OCI-M2 (cell line): ENCODE data around the gene MNX1.
A peak's percentile ranks its signal among the peaks of the same experiment; 100 is the strongest.

Experiments
- DNase-seq: peaks from one replicate; lab custom pipeline; 2025; ENCODE audit not compliant: unreplicated experiment; lab: John Stamatoyannopoulos, UW

The MNX1 gene

DNA sequence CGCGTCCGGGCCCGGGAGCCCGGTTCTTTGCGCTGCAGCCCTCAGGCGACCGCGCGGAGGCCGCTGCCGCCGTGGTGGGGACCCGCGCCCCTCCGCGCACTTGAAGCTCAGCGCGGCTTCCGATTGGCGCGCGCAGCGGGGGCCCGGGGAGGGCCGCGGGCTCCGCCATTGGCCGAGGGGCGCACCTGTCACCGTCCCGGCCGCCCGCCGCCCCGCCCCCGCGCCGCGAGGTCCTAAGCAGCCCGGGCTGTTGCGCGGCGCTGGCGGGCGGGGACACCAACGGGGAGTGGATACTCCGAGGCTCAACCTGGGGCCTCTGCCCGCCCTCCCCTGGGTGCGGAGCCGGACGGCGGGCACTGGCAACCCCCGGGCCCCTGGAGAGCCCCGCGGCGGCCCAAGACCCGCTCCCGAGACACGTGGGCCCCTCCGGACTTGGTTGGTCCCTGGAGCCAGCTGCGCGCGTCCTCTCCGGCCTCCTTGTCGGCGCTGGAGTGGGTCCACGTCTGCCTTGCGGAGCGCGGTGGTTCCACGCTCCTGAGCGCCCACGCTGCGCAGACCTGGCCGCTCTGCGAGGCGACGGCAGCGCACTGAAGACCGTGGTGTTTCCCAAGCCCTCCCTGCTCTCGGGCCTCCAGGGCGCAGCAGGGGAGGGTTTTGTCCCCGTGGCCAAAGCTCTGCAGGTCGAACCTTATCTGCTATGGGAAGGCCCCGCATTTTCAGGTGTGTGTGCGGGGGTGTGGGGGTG, at the start of gene MNX1:
Gene MNX1 (minus strand): TSS at position 76 of the 745 bp plus-strand sequence. CDS start 313 bp downstream, outside the sequence.
- peak; percentile 41 for DNase-seq

DNA sequence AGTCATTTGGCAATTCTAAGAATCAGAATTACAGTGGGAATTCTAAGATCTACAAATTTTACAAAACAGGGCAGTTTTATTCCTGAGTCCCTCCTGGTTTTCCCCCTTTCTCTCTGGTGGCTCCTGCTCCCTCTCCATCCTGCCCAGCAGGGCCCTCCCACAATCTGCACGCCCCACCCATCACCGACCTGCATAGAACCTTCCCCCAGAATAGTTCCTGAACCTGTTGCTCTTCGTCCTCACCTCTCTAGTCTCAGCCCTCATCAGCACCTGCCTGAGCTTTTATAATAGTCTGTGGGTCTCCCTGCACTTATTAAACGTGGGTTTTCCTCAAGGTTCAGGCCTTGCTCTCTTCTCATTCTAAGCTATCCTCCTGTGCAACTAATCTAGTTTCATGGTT, 49.1 kb upstream of the MNX1 start:
- no peak for DNase-seq

DNA sequence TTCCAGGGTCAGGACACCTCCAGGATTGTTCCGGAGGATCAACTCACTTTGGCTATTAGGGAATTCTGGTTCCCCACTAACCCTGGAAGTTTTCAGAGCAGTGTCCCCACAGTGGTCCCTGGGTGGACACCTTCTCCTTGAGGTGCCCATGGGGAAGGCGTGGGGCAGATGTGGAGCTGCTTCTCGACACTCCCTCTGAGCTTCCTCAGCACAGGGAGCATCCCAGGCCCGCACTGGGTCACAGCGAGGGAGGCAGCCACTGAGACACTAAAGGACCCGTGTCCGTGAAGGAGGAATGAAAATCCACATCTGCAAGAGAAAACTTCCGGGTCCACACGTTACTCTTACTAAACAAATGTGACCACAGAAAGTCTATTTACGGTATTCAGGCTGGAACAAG, 48.2 kb upstream of the MNX1 start:
- no peak for DNase-seq

DNA sequence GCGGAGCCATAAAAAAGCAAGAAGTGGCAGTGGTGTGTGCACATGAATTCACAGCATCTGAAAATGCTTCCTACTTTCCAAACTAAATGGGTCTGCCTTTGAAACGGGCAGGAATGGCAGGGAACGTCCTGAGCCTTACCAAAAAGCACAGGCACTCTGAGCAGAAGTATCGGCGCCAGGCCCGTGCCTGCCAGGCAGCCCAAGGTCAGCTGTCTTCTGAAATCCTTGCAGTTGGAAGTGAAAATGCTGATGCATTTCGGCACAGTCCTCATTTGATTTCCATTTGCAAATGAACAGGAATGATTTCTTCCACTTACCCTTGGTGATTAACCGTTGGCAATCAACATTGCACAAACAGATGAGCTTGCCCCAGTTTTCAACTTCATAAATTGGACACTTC, 47.6 kb upstream of the MNX1 start:
- no peak for DNase-seq

DNA sequence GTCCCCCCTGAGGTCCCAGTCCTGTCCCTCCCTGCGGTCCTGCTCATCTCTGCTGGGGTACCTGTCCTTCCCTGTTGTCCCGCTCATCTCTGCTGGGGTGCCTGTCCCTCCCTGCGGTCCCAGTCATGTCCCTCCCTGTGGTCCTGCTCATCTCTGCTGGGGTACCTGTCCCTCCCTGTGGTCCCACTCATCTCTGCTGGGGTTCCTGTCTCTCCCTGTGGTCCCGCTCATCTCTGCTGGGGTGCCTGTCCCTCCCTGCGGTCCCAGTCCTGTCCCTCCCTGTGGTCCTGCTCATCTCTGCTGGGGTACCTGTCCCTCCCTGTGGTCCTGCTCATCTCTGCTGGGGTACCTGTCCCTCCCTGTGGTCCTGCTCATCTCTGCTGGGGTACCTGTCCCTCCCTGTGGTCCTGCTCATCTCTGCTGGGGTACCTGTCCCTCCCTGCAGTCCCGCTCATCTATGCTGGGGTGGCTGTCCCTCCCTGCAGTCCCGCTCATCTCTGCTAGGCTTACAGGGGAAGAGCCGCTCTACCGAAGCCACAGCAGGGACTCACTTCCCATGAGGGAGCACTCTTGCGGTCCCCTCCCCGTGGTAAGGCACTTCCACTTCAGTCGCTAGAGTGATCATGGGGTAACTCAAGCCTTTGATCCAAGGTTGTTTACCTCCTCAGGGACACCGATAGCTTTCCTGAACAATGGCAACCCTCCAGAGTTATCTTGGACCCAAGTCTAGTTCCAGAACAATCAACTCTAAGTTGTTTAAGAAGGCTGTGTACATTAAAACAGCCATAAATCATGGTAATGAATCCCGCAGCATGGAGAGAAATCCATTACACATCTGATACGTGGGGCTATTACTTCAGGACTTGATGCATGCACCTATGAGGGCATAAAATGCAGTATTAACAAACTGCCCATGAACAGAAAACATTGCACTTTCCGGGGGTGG, 46.8 kb upstream of the MNX1 start:
- DNase-seq: no peak

DNA sequence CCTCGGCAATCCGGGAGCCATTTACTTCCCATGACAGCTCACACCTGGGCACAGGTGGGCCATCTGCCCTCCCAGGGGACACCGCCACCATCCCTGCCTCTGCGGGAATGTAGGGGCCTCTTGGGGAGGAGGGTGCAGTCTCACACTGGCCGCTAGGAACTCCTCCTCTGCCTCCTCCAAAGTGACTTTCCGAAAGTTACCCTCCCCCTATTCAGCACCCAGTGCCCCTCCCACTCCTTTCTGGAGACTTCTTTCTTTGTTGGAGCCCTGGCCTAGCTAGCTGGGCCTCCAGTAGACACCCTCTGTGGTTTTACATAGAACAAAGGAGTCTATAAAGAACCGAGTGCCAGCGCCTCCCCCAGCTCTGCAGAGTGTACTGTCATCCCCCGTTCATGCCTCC, 45.8 kb upstream of the MNX1 start:
- DNase-seq: no peak

DNA sequence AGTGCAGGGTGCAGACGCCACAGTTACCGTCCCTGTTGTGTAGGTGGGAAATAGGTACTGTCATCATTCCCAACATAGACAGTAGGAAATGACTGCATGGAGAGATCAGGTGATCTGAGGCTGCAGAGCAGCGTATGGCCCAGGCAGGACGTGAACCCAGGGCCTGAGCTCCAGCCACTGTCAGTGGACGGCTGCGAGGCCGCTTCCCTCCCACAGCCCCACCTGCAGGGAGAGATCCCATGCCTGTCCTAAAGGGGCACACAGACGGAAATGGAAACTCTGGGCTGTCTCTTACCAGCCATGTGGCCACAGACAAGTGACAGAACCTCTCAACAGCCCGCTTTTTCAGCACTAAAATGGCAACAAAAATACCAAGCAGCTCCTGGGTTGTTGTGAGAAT, 44.5 kb upstream of the MNX1 start:
- DNase-seq: no peak

DNA sequence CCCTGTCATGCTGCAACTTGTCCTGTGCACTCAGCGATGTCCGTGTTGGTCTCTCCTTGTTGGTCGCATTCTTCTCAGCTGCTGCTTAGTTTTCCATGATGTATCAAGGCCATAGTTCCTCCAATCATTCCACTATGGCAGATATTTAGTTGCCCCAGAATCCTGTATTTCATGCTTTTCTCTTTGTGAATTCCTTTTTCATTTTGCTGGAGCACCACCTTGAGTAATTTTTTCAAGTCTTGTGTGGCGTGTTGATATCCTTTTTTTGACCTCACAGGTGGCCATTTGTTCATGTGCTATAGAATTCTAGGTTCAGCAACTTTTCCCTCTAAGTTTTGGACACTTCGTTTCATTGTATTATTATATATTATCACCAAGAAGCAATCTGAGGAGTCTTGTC, 42.7 kb upstream of the MNX1 start:
- DNase-seq: no peak

DNA sequence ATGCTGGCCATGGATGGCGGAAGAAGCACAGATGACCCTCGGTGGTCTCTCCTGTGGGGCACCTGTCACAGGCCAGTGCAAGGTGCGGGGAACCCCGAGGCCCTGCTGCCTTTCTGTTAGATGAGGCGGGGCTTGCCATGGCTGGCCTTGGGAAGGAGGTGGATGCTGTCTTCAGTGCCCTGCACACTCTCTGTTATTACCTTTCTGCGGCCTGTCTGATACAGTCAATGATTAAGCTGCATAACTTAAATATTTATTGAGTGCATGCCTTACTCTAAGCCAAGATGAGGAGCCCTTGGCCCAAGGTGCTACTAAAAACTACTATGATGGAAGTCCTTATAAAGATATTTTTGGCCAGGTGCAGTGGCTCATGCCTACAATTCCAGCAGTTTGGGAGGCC, 36.7 kb upstream of the MNX1 start:
- DNase-seq: no peak

DNA sequence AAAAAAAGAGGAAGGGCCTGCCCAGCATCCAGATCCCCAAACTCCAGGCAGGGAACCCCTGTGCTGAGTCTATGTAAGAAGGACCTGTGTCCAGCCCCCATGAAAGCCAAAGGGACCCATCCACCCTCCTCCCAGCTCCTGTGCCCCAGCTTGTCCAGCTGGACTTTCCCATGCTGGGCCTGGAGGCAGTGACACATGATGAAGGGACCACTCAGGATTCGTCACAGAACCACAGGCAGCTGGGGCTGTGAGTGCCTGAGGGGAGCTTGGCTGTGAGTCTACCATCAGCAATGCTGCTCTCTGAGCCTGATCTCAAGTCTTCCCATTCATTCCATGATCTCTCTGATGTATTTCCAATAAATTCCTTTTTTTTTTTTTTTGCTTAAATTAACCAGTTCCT, 36.2 kb upstream of the MNX1 start:
- DNase-seq: no peak

DNA sequence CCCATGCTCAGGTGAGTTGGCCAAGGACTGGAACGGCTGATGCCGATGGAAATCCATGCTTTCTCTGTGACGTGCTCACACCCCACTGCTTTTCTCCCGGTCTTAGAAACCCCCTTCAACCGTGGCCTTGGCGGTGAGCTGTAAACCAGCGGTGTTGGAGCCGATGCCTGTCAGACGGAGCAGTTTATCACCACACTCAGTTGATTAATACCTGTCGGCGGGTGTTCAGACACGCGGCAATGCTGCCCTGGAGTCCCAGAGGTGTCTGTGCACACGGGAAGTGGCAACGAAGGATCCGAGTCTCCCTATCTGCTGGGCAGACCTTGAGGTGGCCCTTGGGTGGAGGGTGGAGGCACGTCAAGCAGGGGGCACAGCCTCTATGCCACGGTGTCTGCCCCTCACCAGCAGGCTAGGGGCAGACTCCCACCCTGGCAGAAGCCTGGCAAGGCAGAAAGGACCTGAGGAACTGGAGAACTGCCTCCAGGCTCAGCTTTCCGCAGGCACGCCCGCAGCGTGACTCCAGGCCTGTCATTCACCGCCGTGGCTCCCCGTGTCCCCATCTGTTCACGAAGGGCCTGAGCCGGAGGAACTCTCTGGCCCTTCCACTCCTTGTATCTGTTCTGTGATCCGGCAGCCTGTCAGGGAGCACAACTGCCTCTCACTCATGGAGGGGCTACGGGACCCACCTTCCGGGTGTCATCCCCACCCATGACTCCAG, 34.6 kb upstream of the MNX1 start:
- DNase-seq: no peak

DNA sequence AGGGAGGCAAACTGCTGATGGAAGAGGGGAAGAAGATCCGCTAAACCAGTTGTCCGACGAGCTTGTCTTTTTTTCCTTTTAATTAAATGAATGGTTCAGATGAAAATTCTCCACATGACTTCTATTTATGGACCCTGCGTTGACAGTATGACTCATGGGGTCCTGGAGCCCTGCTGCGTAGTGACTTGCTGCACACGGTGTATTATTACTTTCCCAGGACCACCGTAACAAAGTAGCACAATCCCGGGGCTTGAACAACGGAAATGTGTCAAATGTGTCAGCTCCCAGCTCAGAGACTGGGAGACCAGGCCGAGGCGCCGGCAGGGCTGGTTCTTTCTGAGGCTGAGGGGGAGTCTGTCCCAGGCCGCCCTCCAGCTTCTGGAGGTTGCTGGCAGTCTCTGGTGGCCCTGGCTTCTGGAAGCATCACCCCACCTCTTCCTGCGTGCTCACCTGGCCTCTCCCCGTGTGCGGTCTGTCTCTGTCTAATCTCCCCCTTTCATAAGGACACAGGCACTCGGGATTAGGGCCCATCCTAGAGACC, 33.8 kb upstream of the MNX1 start:
- no peak for DNase-seq

DNA sequence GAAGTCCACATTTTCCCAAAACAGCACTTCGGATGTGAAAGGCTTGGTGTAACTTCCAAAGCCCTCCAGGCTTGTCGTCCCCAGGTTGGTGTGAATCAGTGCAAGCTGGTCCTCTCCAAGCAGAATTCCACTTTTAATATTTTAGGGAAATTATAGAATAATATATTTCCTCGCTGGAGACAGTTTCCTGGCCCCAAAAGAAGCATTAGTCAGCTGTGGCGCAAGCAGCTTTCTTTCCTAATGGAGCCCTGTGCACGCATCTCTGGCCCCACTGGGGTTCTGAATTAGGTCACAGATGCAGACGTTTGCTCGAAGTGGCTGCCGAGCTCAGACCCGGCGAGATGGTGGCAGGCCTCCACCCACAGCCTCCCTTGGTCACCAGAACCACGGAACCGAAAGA, 33.3 kb upstream of the MNX1 start:
- DNase-seq: no peak

DNA sequence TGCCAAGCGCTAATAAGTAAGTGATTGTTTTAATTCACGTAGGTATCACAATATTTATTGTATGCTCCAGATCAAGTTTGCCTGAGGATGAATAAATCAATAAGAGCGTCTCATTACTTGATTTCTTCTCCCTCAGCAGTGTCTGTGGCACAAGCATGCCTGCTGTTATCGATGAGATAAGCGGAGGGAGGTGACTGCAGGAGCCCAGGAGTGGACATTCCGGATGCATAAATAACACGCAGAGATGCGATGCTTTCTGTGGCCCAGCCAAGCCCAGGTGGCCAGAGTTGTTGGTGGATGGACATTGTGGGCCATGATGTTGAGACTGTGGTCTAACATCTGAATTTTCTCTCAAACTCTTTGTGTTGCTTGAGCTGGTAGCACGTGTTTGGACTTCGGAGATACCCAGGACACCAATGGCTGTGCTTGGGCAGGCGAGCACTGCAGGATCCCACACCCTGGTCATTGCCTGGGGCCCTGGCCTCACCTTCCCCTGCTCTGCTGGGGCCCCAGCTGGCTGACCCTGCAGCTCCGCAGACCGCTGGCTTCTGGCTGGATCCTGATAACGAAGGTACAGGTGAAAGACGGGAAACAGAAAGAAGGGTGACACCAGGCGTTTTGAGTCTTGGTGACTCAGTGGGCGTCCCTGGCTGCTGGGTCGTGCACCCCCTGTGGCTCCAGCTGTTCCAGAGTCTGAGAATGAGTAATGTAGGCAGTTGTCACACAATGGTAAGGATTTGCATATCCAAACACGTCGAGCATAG, 31.2 kb upstream of the MNX1 start:
- no peak for DNase-seq

DNA sequence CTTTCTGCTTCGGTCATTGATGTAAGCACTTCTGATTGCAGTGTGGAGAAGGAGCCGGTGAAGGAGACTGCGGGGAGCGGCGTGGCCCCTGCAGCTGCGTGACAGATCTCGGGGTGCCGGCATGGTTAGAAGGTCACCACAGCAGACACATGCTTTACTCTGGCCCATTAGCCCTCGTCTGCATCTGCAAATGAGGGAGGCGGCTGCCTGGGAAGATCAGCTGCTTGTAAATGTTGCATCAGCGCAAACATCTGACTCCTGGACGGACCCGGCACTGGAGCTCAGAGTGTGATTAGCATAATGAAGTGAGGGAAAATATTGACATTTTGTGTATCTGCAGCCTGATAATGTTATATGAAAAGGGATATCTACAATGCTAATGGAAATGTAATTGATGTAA, 30.5 kb upstream of the MNX1 start:
- no peak for DNase-seq

DNA sequence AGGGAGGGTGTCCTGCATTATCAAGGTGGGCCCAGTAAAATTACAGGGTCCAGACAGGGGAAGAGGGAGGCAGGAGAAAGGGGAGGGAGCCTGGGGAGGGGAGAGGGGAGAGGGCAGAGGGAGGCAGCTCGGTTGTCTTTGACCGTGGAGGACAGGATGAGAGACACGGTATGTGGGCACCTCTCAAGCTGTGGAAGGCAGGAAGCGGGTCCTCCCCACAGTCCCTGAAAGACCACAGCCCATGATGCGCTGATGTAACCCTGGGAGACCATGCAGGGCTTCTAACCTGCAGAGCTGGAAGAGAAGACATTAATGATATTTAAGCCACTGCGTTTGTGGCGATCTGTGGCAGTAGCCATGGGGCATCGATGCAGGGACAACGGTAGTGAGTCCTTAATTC, 27.2 kb upstream of the MNX1 start:
- DNase-seq: no peak

DNA sequence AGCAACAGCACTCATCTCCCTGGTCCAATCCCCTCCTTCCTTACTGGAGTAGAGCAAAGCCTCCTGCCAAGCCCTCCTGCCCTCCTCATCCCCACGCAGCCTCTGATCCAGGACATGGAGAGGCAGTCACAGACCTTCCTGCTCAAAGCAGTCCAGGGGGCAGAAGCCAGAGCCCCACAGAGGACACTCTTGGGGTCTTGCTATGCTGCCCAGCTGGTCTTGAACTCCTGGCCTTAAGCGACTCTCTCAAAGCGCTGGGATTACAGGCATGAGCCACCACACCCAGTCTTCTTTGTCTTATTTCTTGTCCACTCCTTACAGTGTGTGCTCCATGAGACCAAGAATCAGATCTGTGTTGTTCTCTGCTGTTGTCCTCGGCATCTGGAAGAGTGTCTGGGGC, 26.6 kb upstream of the MNX1 start:
- DNase-seq: no peak

DNA sequence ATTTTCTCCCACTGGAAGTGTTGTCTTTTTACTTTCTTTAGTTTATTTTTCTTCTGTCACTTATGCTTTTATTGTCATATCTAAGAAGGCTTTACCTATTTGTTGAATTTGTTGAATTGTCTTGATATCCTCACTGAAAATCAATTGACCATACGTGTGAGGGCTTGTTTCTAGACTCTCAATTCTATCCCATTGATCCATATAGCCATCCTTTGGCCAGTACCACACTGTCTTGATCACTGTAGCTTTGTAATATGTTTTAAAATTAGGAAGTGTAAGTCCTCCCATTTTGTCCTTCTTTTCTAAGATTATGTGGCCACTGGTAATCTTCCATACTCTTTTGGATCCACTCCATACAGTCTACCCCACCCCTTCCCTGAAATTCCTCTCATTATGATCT, 25.5 kb upstream of the MNX1 start:
- no peak for DNase-seq

DNA sequence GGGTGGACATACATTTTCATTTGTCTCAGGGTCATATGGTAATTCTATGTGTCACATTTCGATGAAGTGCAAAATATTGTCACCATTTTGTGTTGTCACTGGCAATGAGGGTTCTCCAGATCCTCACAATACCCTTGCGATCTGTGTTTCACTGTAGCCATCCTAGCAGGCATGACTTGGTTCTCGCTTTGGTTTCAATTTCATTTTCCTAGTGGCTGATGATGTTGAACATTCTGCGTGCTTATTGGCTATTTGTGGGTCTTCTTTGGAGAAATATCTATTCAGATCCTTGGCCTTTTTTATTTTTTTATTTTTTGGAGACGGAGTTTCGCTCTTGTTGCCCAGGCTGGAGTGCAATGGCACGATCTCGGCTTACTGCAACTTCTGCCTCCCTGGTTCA, 24.8 kb upstream of the MNX1 start:
- DNase-seq: no peak
